ENCODE data around the gene ANKRD17. TPM values are rescaled to one million over a fixed set of nuclear protein-coding genes. Genes with fewer than 3 reads are reported as not detected.
A peak's percentile ranks its signal among the peaks of the same experiment; 100 is the strongest.
"Not testable (repeated sequence)": the region's sequence is repeated elsewhere in the genome, so short reads cannot be mapped to it uniquely, and the experiment has no call there.

The ANKRD17 gene
- total RNA-seq, 2 experiments from 2014 or later: 51.2 to 58.2 TPM

GRCh38 chr4:73257651-73258435 is 755 bp downstream of the ANKRD17 start:
- ChIA-PET CTCF (interaction anchor here (0.8 to 1.6 kb wide), 10 partner anchors 15 to 219 kb away, joined by 3 to 5 read pairs (median 3); no protein-coding TSS in a partner anchor), POLR2A (interaction anchor here (0.6 kb wide), 1 partner anchor 190 kb away, joined by 3 read pairs; no protein-coding TSS in a partner anchor)
- no peaks in the 10 kb centered on the region for H3K9me3 Mint-ChIP-seq
- DNase-seq: peak; percentile 10
- H3K4me3 Mint-ChIP-seq: peak overlapping the region; percentile 99
- peak overlapping the region; percentile 100 for H3K27ac Mint-ChIP-seq
- H3K27me3 Mint-ChIP-seq: no peaks in the 10 kb centered on the region
- peaks cover 67% of the 10 kb centered on the region for H3K4me1 Mint-ChIP-seq
- peaks cover 22% of the 10 kb centered on the region for H3K36me3 Mint-ChIP-seq (ENCODE audit: low read depth)

GRCh38 chr4:73257234-73257633 is 1.4 kb downstream of the ANKRD17 start:
- Mint-ChIP-seq H3K36me3 (ENCODE audit: low read depth) (peaks cover 26% of the 10 kb centered on the region), H3K27me3 (no peaks in the 10 kb centered on the region), H3K4me3 (peak overlapping the region; percentile 99), H3K9me3 (no peaks in the 10 kb centered on the region), H3K27ac (peak overlapping the region; percentile 100), H3K4me1 (peaks cover 68% of the 10 kb centered on the region)
- peak; percentile 75 for DNase-seq
- CTCF ChIA-PET: interaction anchor here (0.7 to 1.6 kb wide), 11 partner anchors 15 to 219 kb away, joined by 3 to 5 read pairs (median 3); no protein-coding TSS in a partner anchor
- POLR2A ChIA-PET: interaction anchor here (0.6 kb wide), 1 partner anchor 190 kb away, joined by 3 read pairs; no protein-coding TSS in a partner anchor

- ChIA-PET CTCF (interaction anchor here (0.8 to 1.6 kb wide), 2 partner anchors 122 to 164 kb away, joined by 3 read pairs; no protein-coding TSS in a partner anchor), POLR2A (interaction anchor here (0.6 kb wide), 1 partner anchor 12 kb away, joined by 3 read pairs; no protein-coding TSS in a partner anchor)
- not testable (repeated sequence) for DNase-seq, H3K9me3 Mint-ChIP-seq, H3K27ac Mint-ChIP-seq, H3K4me3 Mint-ChIP-seq, H3K27me3 Mint-ChIP-seq
- Mint-ChIP-seq H3K4me1 (peaks cover 62% of the 10 kb centered on the region), H3K36me3 (ENCODE audit: low read depth) (peaks cover 35% of the 10 kb centered on the region)
Measured at GRCh38 chr4:73255847-73256246, 2.8 kb downstream of the ANKRD17 start.

- peaks cover 58% of the 10 kb centered on the region for H3K4me1 Mint-ChIP-seq
- peaks cover 53% of the 10 kb centered on the region for H3K36me3 Mint-ChIP-seq (ENCODE audit: low read depth)
- H3K9me3 Mint-ChIP-seq: no peaks in the 10 kb centered on the region
- CTCF ChIA-PET: no interaction called here
- H3K27me3 Mint-ChIP-seq: no peaks in the 10 kb centered on the region
- H3K4me3 Mint-ChIP-seq: no peak overlapping the region
- no peak overlapping the region for H3K27ac Mint-ChIP-seq
- DNase-seq: no peak
- POLR2A ChIA-PET: no interaction called here
Measured at GRCh38 chr4:73252001-73252400, 6.6 kb downstream of the ANKRD17 start.

GRCh38 chr4:73251384-73251783 is 7.2 kb downstream of the ANKRD17 start:
- Mint-ChIP-seq H3K27ac (no peak overlapping the region), H3K9me3 (no peaks in the 10 kb centered on the region), H3K36me3 (ENCODE audit: low read depth) (peaks cover 51% of the 10 kb centered on the region), H3K27me3 (no peaks in the 10 kb centered on the region), H3K4me3 (no peak overlapping the region), H3K4me1 (peaks cover 54% of the 10 kb centered on the region)
- no peak for DNase-seq
- POLR2A ChIA-PET: no interaction called here
- CTCF ChIA-PET: no interaction called here

GRCh38 chr4:73250642-73251041 is 8.0 kb downstream of the ANKRD17 start:
- no peak overlapping the region for H3K27ac Mint-ChIP-seq
- CTCF ChIA-PET: interaction anchor here (0.9 kb wide), 1 partner anchor 8 kb away, joined by 3 read pairs; no protein-coding TSS in a partner anchor
- H3K4me1 Mint-ChIP-seq: peaks cover 53% of the 10 kb centered on the region

GRCh38 chr4:73248821-73249220 is 9.8 kb downstream of the ANKRD17 start:
- Mint-ChIP-seq H3K9me3 (no peaks in the 10 kb centered on the region), H3K36me3 (ENCODE audit: low read depth) (peaks cover 52% of the 10 kb centered on the region), H3K4me1 (peaks cover 47% of the 10 kb centered on the region), H3K27ac (no peak overlapping the region), H3K4me3 (no peak overlapping the region), H3K27me3 (no peaks in the 10 kb centered on the region)
- CTCF ChIA-PET: no interaction called here
- POLR2A ChIA-PET: no interaction called here
- DNase-seq: no peak

More at GRCh38 chr4:73250642-73251041, 8.0 kb downstream of the ANKRD17 start:
- POLR2A ChIA-PET: no interaction called here
- H3K4me3 Mint-ChIP-seq: no peak overlapping the region
- DNase-seq: no peak
- no peaks in the 10 kb centered on the region for H3K27me3 Mint-ChIP-seq
- no peaks in the 10 kb centered on the region for H3K9me3 Mint-ChIP-seq
- peaks cover 53% of the 10 kb centered on the region for H3K36me3 Mint-ChIP-seq (ENCODE audit: low read depth)

- ChIA-PET POLR2A (no interaction called here), CTCF (no interaction called here)
- Mint-ChIP-seq H3K4me3 (no peak overlapping the region), H3K27me3 (no peaks in the 10 kb centered on the region), H3K9me3 (no peaks in the 10 kb centered on the region), H3K27ac (no peak overlapping the region), H3K36me3 (ENCODE audit: low read depth) (peaks cover 53% of the 10 kb centered on the region), H3K4me1 (peaks cover 45% of the 10 kb centered on the region)
- DNase-seq: no peak
Measured at GRCh38 chr4:73248416-73248815, 10.2 kb downstream of the ANKRD17 start.

GRCh38 chr4:73247100-73247499 is 11.5 kb downstream of the ANKRD17 start:
- Mint-ChIP-seq H3K4me3 (no peak overlapping the region), H3K9me3 (no peaks in the 10 kb centered on the region), H3K27ac (no peak overlapping the region), H3K27me3 (no peaks in the 10 kb centered on the region), H3K4me1 (peaks cover 38% of the 10 kb centered on the region), H3K36me3 (ENCODE audit: low read depth) (peaks cover 48% of the 10 kb centered on the region)
- ChIA-PET CTCF (no interaction called here), POLR2A (no interaction called here)
- no peak for DNase-seq

GRCh38 chr4:73245955-73246354 is 12.6 kb downstream of the ANKRD17 start:
- Mint-ChIP-seq H3K4me1 (peaks cover 37% of the 10 kb centered on the region), H3K36me3 (ENCODE audit: low read depth) (peaks cover 41% of the 10 kb centered on the region), H3K27me3 (no peaks in the 10 kb centered on the region), H3K9me3 (no peaks in the 10 kb centered on the region), H3K27ac (no peak overlapping the region), H3K4me3 (no peak overlapping the region)
- ChIA-PET POLR2A (no interaction called here), CTCF (no interaction called here)
- DNase-seq: no peak

GRCh38 chr4:73244945-73245601 is 13.5 kb downstream of the ANKRD17 start:
- H3K27me3 Mint-ChIP-seq: no peaks in the 10 kb centered on the region
- H3K4me3 Mint-ChIP-seq: no peak overlapping the region
- peaks cover 34% of the 10 kb centered on the region for H3K4me1 Mint-ChIP-seq

GRCh38 chr4:73237044-73237443 is 21.6 kb downstream of the ANKRD17 start:
- no peak for DNase-seq
- no peak overlapping the region for H3K27ac Mint-ChIP-seq
- CTCF ChIA-PET: no interaction called here
- H3K9me3 Mint-ChIP-seq: peaks cover 12% of the 10 kb centered on the region
- H3K4me1 Mint-ChIP-seq: peaks cover 19% of the 10 kb centered on the region
- POLR2A ChIA-PET: no interaction called here
- no peak overlapping the region for H3K4me3 Mint-ChIP-seq
- H3K27me3 Mint-ChIP-seq: no peaks in the 10 kb centered on the region
- H3K36me3 Mint-ChIP-seq (ENCODE audit: low read depth): peaks cover 54% of the 10 kb centered on the region

More at GRCh38 chr4:73244945-73245601, 13.5 kb downstream of the ANKRD17 start:
- Mint-ChIP-seq H3K9me3 (no peaks in the 10 kb centered on the region), H3K27ac (no peak overlapping the region), H3K36me3 (ENCODE audit: low read depth) (peaks cover 33% of the 10 kb centered on the region)
- no peak for DNase-seq
- ChIA-PET CTCF (interaction anchor here (0.6 to 0.7 kb wide), 2 partner anchors 9 to 11 kb away, joined by 3 to 4 read pairs; no protein-coding TSS in a partner anchor), POLR2A (no interaction called here)

GRCh38 chr4:73236151-73236550 is 22.4 kb downstream of the ANKRD17 start:
- ChIA-PET CTCF (interaction anchor here (0.8 to 0.9 kb wide), 2 partner anchors 9 to 21 kb away, joined by 3 to 4 read pairs; no protein-coding TSS in a partner anchor), POLR2A (no interaction called here)

More at GRCh38 chr4:73236151-73236550, 22.4 kb downstream of the ANKRD17 start:
- Mint-ChIP-seq H3K27me3 (no peaks in the 10 kb centered on the region), H3K36me3 (ENCODE audit: low read depth) (peaks cover 60% of the 10 kb centered on the region), H3K4me1 (peaks cover 23% of the 10 kb centered on the region), H3K4me3 (no peak overlapping the region), H3K27ac (no peak overlapping the region), H3K9me3 (peaks cover 12% of the 10 kb centered on the region)
- no peak for DNase-seq
